Stimulated activated naive CD4-positive, alpha-beta T cell treated with Interleukin-2 at 50 U/mL for 16 hours (primary cell): Measurements from ENCODE around the gene SVEP1.

Experiments
- DNase-seq: peaks from one replicate; lab custom pipeline; 2025; lab: John Stamatoyannopoulos, UW

Gene SVEP1

DNA sequence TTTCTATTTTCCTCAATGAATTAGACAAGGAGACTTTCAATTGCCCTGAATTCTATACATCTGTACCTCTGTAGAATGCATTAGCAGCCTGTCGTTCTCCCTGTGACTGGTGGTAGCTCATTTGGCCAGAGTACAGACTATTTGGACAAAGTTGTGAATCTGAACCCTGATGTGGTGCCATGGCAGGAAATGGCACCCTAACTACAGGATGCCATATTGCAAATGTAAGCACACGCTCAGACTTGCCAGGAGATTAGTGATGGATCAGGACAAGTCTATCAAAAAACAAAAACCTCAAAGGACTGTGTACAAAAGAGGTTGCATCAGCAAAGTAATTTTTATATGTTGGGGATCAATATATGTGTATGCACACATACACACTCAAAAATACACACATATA is 58.3 kb downstream of the SVEP1 start:
- no peak for DNase-seq

DNA sequence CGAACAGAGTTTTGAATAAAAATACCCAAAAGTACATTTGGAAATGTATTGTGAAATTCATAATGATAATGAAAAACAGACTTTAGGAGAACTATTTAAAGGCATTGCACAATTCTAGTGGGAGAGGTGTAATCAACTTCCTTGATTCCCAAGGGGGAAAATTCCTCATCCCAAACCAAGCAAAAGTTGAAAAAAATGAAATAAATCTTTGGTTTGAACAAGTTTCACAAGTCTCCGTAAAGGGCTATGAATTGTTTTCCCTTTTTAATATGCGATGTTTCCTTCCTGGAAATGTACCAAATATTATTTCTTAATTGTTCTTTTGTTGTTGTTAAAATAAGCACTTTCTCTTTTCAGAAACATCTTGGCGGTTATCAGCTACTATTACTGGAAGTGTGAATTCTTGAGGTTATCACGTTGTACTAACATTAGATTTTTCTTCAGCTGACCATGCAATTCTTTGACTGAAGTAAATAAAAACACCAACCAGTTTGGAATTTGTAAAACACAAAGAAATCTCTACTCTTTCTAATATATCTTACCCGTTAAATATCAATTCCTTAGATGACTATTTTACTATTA is 59.3 kb downstream of the SVEP1 start:
- DNase-seq: no peak

DNA sequence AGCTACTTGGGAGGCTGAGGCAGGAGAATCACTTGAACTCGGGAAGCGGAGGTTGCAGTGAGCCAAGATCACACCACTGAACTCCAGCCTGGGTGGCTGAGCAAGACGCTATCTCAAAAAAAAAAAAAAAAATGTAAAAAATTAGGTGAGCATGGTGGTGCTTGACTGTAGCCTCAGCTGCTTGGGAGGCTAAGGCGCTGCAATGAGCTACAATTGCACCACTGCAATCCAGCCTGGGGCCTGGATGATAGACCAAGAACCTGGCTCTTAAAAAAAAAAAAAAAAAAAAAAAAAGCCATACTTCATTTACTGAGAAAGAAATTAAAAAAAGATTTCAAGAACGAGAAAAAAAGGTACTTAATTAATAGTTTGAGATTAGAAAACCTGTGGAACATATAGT is 62.1 kb downstream of the SVEP1 start:
- DNase-seq: no peak

DNA sequence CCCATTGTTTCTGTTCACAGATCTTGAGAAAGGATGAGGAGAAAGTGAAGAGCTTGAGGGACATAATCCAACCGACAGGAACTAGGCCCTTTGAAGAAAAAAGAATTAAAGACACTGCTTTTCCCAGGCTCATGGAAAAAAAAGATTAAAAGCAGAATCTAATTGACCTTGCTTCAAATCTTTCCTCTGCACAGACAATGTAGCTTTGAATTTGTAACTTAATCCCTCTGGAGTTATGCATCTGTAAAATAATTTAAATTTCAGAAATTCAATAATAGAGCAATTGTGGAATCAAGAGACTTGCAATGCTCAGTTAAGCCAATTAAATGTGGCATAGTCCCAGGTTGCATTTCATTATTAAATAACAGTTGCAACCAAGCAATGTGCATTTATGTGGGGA is 64.6 kb downstream of the SVEP1 start:
- no peak for DNase-seq

DNA sequence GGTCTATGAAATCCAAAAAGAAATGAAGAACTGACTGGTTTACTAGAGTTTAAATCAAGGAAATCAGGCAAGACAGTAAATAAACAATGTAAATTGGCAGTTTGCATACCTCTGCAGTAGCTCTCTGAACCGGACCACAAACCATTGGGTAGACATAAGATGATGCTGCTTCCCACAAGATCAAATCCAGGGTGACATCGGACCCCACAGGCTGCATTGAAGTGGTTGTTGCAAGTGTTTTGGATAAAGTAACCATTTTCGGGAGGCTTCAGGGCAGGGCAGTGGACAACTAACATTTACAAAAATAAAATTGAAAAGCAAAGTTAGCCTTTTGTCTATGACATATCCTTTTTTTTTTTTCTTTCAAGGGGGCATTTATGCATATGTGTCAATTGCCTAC is 66.7 kb downstream of the SVEP1 start:
- DNase-seq: no peak

DNA sequence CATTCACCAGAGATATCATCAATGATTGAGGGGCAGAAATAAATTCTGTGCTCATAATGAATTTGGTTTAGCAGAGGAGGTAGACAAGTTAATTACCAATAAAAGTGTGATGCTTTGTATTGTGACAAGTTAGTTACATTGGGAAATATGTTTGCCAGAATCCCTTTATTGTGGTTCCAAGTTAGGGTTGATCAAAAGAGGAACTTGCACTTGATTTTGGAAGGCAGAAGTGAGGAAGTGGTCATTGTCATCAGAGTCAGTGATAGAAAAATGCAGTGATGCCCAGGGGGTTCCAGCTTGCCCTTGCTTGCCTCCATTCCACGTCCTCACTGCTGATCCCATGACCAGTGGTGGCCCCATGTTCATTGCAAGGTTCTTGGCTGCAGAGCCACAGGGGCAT is 69.7 kb downstream of the SVEP1 start:
- no peak for DNase-seq

DNA sequence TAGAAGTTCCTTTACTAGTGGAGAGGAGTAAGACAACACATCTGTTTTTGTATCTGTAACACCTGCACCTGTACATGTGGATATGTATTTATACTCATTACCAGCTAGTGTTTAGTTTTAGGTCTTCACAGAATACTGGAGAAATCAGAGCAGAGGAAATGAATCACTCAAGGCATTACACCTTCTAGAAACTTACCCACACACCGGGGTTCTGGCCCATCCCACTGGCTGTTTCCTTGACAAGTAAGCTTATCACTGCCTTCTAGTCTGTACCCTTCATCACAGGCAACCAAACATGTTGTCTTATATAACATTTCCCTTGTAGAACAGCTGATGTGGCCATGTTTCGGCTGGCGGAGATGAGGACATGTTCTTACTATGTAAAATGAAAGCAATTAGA is 76.7 kb downstream of the SVEP1 start:
- no peak for DNase-seq

DNA sequence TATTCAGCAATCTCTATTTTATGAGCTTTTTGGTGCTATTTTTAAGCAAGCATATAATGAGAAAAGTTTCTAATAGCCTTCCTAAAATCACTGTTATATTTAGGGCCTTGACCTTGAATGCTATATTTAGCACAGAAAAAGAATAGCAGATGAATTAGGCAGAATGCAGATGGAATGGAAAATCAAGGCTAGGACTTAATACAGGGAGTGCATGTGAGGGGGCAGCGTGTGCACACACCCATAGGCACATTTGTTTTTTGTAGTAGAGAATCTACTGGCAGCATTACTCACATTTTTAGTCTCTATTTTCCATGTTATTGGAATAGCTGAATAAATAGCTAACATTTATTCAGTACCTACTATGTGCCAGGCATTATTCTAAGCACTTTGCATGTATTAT is 79.9 kb downstream of the SVEP1 start:
- DNase-seq: no peak

DNA sequence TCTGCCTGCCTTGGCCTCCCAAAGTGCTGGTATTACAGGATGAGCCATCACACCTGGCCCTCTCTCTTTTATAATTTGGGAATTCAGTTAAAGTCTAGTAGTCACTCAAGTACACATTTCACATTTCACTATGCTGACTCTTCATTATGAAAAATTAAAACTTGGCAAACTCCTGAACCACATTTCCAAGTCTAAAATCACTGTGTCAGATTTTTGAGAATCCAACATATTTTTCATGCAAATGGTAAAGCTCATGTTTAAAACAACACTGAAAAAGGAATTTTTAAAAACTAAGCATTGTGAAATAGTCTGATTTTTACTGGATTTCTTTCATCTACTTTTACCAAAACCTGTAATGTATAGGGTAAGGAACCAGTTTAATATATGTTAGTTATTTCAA is 92.3 kb downstream of the SVEP1 start:
- DNase-seq: no peak

DNA sequence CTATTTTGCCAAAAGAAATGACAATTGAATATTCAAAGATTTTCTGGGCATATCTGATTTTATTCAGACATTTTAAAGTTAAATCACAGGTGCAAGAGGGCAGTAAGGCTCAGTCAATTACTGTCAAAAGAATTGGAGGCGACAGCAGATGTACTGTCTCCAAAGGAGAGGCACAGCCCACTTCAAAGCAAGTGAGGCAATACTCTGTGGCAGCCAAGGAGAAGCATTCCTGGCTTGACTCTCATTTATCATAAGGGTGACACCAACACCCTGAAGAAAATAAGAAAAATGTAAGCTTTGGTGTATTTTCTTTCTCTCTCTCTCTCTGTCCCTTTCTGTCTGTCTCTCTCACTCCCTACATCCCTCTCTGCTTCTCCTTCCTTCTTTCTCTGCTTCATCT is 93.3 kb downstream of the SVEP1 start:
- DNase-seq: no peak

DNA sequence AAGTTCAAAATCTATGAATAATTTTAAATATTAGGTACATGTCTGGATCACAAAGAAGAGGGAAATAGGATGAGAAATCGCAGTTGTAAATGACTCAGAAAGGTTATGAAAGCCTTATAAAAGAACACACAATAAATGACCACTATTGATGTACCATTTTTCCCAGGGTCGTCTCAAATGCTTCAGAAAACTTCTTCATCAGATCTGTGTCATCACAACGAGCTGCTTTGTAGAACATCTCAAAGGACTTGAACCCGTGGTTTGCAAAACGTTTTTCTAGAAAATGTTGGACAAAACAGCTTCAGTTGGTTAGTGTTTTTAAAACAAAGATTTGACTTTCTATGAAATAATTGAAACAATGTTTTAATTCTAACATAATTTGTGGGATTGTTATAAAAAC is 100.1 kb downstream of the SVEP1 start:
- no peak for DNase-seq

DNA sequence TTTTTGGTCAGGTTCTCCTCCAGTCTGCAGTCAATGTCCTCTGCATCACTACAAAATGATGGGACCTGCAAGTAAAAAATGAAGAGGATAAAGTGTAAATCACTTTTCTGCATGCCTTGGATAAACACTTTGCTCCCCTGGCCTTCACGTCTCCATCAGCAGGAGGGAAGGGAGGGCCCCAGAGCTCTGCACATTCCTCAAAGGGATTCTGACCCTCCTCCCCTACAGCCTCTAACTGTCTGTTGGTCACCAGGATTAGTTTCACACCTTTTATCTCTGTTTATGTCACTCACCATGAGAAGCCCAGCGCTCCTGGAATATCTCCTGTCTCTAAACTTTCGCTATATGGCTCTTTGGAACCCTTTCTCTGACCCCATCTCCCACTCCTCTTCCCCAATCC is 103.3 kb downstream of the SVEP1 start:
- no peak for DNase-seq

DNA sequence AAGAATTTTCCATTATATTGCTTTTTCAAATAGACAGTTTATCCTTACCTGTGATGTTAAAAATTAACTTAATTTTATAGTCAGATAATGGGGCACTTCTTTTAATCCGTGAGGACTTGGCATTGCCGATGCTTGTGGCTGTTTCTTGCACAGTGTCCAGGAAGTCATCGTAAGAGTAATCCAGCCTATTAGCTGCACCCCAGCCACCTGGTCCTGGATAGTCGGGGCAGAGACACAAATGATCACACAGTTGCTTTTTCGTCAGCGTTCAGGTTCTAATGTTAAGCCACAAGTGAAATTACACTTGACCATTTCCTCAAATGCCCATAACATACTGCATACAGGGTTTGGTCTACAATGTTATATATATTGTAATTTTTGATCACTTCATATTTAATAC is 107.4 kb downstream of the SVEP1 start:
- no peak for DNase-seq

DNA sequence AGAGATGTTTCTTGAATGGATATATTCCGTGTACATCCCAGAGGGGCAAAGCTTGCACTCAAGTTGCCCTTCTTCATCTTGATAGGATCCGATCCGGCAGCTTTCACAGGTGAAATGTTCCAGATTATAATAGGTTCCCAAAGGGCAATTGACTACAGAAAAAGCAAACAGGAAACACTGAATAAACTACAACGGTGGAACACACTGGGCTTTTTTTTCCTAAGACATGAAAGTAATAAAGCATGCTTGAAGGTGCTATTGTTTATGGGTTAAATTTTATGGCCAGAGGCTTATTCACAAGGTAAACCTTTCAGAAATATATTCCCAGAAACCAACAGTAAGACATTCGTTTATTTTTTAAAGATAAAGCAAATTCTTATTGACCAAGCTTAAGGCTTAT is 110.6 kb downstream of the SVEP1 start:
- no peak for DNase-seq

DNA sequence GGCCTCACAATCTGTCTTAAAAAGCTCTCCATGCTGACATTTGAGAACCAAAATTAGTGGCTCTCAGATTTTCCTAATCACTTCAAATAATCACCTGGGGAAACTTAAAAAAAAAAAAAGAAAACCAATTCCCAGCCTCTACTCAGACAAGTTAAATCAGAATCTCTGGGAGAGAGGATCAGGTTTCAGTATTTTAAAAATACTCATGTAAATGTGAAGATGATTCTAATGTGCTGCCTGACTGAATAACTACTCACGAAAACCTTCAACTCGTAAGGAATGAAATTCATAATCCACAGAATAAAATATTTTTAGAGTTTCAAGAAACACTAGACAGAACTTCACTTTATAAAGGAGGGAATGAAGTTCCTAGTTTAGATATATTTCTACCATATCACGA is 114.4 kb downstream of the SVEP1 start:
- DNase-seq: no peak

DNA sequence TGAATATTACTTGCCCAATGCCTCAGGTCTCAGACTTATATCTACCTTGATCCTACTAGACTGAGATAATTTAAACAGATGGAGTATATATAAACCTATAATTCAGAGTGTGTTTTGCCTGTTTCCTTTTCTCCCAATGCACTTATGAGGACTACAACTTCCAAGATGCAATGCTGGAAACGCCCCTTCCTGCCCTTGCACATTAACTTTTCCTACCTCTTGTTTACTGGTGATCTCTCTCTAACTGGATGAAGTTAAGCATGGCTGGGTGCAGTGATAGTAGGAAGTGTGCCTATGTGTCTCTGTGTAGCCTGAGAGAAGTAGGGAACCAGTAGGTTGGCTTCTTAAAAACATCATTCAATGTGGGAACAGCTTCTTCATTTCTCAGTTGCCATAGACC is 115.2 kb downstream of the SVEP1 start:
- DNase-seq: no peak

DNA sequence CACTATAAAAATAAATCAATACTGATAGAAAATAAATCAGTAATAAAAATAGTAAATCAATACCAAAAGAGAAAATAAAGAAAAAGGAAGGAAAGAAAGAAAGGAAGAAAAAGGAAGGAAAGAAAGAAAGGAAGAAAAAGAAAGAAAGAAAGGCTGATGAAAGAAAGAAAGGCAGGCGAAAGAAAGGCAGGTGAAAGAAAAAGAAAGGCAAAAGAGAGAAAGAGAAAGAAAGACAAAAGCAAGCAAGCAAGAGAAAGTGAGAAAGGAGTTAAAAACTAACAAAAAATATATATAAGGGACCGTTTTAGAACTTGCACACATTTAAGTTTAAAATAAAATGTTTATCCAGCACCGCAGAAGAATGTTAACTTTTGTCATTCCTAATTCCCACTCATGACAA is 116.0 kb downstream of the SVEP1 start:
- DNase-seq: no peak

DNA sequence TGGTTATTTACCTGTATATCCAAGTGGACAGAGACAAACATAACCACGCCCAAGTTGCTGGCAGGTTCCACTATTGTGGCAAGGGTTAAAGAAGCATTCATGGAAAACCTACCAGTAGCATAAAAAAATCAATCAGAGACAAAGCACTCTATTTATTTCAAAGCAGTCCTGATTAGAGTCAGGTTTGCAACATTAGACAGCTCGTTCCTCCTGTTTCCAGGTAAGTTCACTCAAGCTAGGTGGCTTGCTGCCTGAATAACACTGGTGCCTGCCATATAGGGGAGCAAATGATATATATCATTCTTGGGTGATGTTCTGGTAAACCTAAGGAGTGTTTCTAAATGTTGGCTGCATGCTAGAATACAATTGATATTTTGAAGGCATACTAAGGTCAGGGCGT is 122.3 kb downstream of the SVEP1 start:
- no peak for DNase-seq

DNA sequence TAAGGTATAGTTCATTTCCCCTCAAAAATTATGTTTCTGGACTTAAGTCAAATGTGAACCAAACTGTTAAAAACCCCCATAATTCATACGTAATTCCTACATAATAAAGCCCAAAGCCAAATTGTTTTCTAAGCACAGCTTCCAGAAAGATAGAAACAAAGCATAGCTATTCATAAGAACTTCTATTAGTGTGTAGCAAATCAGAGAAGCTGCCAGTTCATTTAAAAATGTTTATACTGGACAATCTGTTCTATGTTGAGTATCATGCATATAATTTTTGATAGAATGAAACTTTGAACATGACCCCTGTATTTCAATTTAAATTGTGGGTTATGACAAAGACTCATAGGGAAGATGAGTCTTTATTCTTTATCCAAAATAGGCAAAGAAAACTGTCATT is 122.9 kb downstream of the SVEP1 start:
- no peak for DNase-seq

DNA sequence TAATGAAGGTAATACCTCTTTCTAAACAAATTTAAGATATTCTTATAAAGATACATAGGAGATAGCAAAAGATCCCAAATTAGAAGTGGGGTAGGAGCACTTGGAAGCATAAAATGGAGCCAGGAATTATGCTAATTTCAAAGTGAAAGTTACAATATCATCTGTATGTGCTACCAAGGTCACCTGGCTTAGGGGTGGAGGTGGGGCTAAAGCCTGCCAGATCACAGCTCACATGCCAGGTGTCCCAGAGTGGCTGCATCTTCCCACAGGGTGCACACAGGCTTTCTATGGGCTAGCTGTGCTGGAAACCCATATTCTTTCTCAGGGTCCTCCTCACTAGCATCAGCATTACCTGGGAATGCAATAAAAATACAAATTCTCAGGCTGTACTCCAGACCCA is 123.7 kb downstream of the SVEP1 start:
- no peak for DNase-seq

DNA sequence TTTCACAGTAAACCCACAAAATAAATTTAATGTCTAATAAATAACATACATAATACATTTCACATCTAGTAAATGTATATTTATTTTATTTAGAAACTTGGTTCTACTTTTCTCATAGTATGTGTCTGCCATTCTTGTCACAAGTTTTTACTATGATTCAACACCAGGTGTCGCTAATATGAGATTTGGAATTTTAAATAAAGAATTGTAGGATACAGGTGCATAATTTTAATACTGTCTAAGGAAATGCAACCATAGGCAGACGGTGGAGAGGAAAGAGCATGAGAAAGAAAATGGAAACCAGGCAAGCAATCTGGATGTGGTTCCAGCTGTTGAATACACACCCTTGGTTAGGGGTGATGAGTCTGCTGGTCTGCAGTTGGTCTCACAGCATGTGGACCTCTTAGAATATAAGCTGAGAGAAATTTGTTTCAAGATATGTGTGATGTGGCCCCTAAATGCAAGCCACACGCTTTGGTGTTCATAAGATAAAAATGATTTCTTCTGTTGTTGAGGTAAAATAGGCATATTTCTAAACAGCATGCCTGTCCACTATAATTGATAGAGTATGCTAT is 127.2 kb downstream of the SVEP1 start:
- DNase-seq: no peak

DNA sequence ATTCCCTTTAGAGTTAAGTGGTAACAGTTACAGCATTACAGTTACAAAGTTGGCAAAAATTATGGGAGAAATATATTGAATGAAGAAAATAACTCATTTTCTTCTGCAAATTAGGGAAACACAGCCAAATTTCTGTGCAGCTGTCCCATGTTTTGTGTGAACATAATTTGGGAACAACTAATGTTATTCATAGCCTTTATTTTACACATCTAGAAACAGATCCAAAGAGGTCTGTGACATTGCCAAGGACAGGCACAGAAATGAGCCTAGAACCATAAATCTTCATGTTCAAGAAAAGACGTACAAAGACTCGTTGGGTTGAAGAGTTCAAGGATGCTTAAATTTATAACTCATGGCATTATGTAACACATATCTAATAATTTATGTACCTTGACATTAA is 127.8 kb downstream of the SVEP1 start:
- no peak for DNase-seq

DNA sequence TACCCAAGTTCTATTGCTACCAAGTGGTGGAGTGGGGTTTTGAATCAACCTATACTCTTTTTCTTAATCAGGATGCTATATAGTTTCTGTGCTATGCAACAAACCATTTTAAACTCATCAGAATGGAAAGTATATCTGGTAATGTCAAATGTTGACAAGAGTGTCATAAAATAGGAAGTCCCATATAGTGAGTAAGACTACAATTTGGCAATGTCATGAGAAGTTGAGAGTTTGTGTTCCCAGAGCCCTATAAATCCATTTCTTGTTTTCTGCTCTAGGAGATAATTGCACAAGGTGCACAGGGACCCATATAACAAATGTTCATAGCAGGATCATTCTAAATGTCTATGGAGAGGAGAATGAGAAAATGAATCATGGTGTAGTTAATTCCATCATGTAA is 132.1 kb downstream of the SVEP1 start:
- no peak for DNase-seq

DNA sequence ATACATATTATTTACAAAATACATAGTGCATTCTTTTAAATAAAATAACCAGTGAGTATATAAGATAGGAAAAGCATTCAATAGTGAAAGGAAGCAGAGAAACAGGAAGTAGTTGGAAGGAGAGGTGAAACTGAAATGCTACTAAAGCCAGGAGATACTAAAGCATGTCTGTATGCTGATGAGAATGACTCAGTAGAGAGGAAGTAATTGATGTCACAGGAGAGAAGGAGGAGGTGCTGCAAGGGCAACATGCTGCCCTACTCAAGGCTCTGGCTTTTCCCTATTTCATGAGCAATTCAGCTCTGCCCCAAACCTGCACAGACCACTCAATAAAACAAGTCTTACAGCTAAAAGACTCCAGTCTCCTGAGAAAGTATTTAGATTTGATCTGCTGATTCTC is 133.4 kb downstream of the SVEP1 start:
- no peak for DNase-seq

DNA sequence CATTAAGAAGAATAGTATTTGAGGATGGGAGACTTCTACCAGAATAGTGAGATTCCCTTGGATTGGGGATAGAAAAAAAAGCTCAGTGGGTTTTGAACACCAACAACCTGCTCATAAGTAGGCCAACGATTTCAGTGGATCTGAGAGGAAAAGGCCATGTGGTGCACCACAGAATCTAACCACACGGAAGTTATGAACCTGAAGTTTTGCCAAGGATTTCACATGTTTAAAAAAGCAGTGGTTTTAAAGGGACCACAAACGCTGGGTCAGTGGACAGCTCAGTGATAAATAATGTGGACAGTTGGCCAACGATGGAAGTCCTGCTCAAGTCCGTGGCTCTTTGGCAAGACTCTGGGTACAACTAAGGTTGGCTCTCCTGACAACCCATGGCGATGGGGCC is 134.6 kb downstream of the SVEP1 start:
- DNase-seq: no peak
